ENCODE measurements around the gene KCNA10.

Gene KCNA10

GRCh38 chr1:110492573-110492972, 26.4 kb downstream of the KCNA10 start:
- CTCF ChIA-PET, result interaction anchor here (1.0 to 1.9 kb wide), 2 partner anchors 15 to 179 kb away, joined by 3 to 6 read pairs; no protein-coding TSS in a partner anchor
- POLR2A ChIA-PET, result no interaction called here
- H3K36me3 ChIP-seq (ENCODE audit: control insufficient read depth in 2 of 2, insufficient read depth in 1 of 2, low read length in 2 of 2), result no peaks in the 10 kb centered on the region
- H3K4me3 ChIP-seq (ENCODE audit: low read depth, low read length), result no peak overlapping the region
- no peak overlapping the region for H3K27ac ChIP-seq (ENCODE audit: extremely low read depth, low read depth, low read length)
- no peaks in the 10 kb centered on the region for H3K4me1 ChIP-seq (ENCODE audit: control insufficient read depth, insufficient read depth, low read length)
- H3K9me3 ChIP-seq (ENCODE audit: control insufficient read depth, insufficient read depth, low read depth, low read length), result no peaks in the 10 kb centered on the region
- TF ChIP-seq KLF9 (tag by site-specific recombination; IDR thresholded peaks at IDR 0.05; ENCODE audit: low read depth) (no peak), ZNF677 (tag by site-specific recombination; IDR thresholded peaks at IDR 0.05) (peak; percentile 80; the same call in 1 of the 2 replicates)

GRCh38 chr1:110490791-110491451, 28.1 kb downstream of the KCNA10 start:
- Histone ChIP-seq H3K4me1 (ENCODE audit: control insufficient read depth, insufficient read depth, low read length) (no peaks in the 10 kb centered on the region), H3K9me3 (ENCODE audit: control insufficient read depth, insufficient read depth, low read depth, low read length) (no peaks in the 10 kb centered on the region), H3K36me3 (ENCODE audit: control insufficient read depth in 2 of 2, insufficient read depth in 1 of 2, low read length in 2 of 2) (no peaks in the 10 kb centered on the region), H3K4me3 (ENCODE audit: low read depth, low read length) (no peak overlapping the region), H3K27ac (ENCODE audit: extremely low read depth, low read depth, low read length) (no peak overlapping the region)
- no peak for TF ChIP-seq ZNF660 (tag by site-specific recombination; IDR thresholded peaks at IDR 0.05)
- peak; percentile 91 for TF ChIP-seq EGR2 (tag by site-specific recombination; IDR thresholded peaks at IDR 0.05; ENCODE audit: low read depth)
- no peak for TF ChIP-seq PRDM10 (tag by site-specific recombination; IDR thresholded peaks at IDR 0.05)
- TF ChIP-seq ZFHX2 (tag by site-specific recombination; conservative IDR thresholded peaks at IDR 0.05), result peak; percentile 90
- TF ChIP-seq ZNF223 (tag by site-specific recombination; IDR thresholded peaks at IDR 0.05), result no peak
- no peak for TF ChIP-seq ZNF302 (tag by site-specific recombination; IDR thresholded peaks at IDR 0.05; ENCODE audit: low read depth)
- TF ChIP-seq KLF8 (tag by site-specific recombination; IDR thresholded peaks at IDR 0.05), result no peak
- no peak for TF ChIP-seq ZSCAN30 (tag by site-specific recombination; IDR thresholded peaks at IDR 0.05)
- no peak for TF ChIP-seq MZF1 (tag by site-specific recombination; IDR thresholded peaks at IDR 0.05; ENCODE audit: borderline replicate concordance)
- TF ChIP-seq ZNF518A (tag by site-specific recombination; conservative IDR thresholded peaks at IDR 0.05; ENCODE audit: low read depth), result no peak
- peak; percentile 75; the same call in 1 of the 2 replicates for TF ChIP-seq ATF2 (tag by site-specific recombination; IDR thresholded peaks at IDR 0.05; ENCODE audit: low read depth)
- TF ChIP-seq ZEB2 (tag by site-specific recombination; IDR thresholded peaks at IDR 0.05), result no peak
- ChIA-PET CTCF (interaction anchor here (1.8 to 1.9 kb wide), 2 partner anchors 13 to 283 kb away, joined by 6 to 7 read pairs; no protein-coding TSS in a partner anchor), POLR2A (no interaction called here)
